ENCODE measurements around the gene OR1F1.
"Not testable (repeated sequence)": the region's sequence is repeated elsewhere in the genome, so short reads cannot be mapped to it uniquely, and the experiment has no call there.

OR1F1 gene

GRCh38 chr16:3198334-3199072 lies 10.5 kb downstream of the OR1F1 start:
- no peak for DNase-seq (ENCODE audit: low read depth)

- DNase-seq (ENCODE audit: low read depth), result no peak
Observed at GRCh38 chr16:3202903-3203539, 15.0 kb downstream of the OR1F1 start.

GRCh38 chr16:3205939-3206338 lies 17.9 kb downstream of the OR1F1 start:
- DNase-seq (ENCODE audit: low read depth), result not testable (repeated sequence)

GRCh38 chr16:3207086-3207953 lies 19.3 kb downstream of the OR1F1 start:
- no peak for DNase-seq (ENCODE audit: low read depth)

- no peak for DNase-seq (ENCODE audit: low read depth)
Observed at GRCh38 chr16:3212006-3212405, 24.0 kb downstream of the OR1F1 start.

GRCh38 chr16:3212567-3212966 lies 24.6 kb downstream of the OR1F1 start:
- DNase-seq (ENCODE audit: low read depth), result no peak

GRCh38 chr16:3214904-3215600 lies 27.0 kb downstream of the OR1F1 start:
- DNase-seq (ENCODE audit: low read depth), result no peak

- no peak for DNase-seq (ENCODE audit: low read depth)
Observed at GRCh38 chr16:3215601-3216262, 27.7 kb downstream of the OR1F1 start.

- no peak for DNase-seq (ENCODE audit: low read depth)
Observed at GRCh38 chr16:3216263-3216640, 28.2 kb downstream of the OR1F1 start.

GRCh38 chr16:3220839-3221238 lies 32.8 kb downstream of the OR1F1 start:
- DNase-seq (ENCODE audit: low read depth), result no peak

GRCh38 chr16:3223913-3224515 lies 36.0 kb downstream of the OR1F1 start:
- DNase-seq (ENCODE audit: low read depth), result no peak

- DNase-seq (ENCODE audit: low read depth), result no peak
Observed at GRCh38 chr16:3234543-3234856, 46.5 kb downstream of the OR1F1 start.

GRCh38 chr16:3234857-3235561 lies 47.0 kb downstream of the OR1F1 start, which contains the start of gene ZNF200:
TSS of gene ZNF200 (minus strand) at chr16:3235158. CDS start at chr16:3233755, 1,403 bp downstream.
- DNase-seq (ENCODE audit: low read depth), result peak; percentile 87

- peak; percentile 18 for DNase-seq (ENCODE audit: low read depth)
Observed at GRCh38 chr16:3235856-3236669, 48.1 kb downstream of the OR1F1 start.

GRCh38 chr16:3241761-3242160 lies 53.8 kb downstream of the OR1F1 start:
- no peak for DNase-seq (ENCODE audit: low read depth)

GRCh38 chr16:3242709-3243108 lies 54.7 kb downstream of the OR1F1 start:
- no peak for DNase-seq (ENCODE audit: low read depth)

GRCh38 chr16:3243882-3244281 lies 55.9 kb downstream of the OR1F1 start:
- no peak for DNase-seq (ENCODE audit: low read depth)

GRCh38 chr16:3246002-3246401 lies 58.0 kb downstream of the OR1F1 start:
- no peak for DNase-seq (ENCODE audit: low read depth)

- DNase-seq (ENCODE audit: low read depth), result no peak
Observed at GRCh38 chr16:3246876-3247275, 58.9 kb downstream of the OR1F1 start.

- DNase-seq (ENCODE audit: low read depth), result no peak
Observed at GRCh38 chr16:3248596-3248995, 60.6 kb downstream of the OR1F1 start.
